ENCODE measurements around the gene RP9.

GRCh38 chr7:33070831-33071230 is 38.4 kb downstream of the RP9 start:
- no peak for TF ChIP-seq CTCF (conservative IDR thresholded peaks at IDR 0.05)
- TF ChIP-seq EZH2 (IDR thresholded peaks at IDR 0.05; ENCODE audit: low read depth) = no peak

Data from PC-9 (cell line).